ENCODE results near the gene NOSIP.

DNA sequence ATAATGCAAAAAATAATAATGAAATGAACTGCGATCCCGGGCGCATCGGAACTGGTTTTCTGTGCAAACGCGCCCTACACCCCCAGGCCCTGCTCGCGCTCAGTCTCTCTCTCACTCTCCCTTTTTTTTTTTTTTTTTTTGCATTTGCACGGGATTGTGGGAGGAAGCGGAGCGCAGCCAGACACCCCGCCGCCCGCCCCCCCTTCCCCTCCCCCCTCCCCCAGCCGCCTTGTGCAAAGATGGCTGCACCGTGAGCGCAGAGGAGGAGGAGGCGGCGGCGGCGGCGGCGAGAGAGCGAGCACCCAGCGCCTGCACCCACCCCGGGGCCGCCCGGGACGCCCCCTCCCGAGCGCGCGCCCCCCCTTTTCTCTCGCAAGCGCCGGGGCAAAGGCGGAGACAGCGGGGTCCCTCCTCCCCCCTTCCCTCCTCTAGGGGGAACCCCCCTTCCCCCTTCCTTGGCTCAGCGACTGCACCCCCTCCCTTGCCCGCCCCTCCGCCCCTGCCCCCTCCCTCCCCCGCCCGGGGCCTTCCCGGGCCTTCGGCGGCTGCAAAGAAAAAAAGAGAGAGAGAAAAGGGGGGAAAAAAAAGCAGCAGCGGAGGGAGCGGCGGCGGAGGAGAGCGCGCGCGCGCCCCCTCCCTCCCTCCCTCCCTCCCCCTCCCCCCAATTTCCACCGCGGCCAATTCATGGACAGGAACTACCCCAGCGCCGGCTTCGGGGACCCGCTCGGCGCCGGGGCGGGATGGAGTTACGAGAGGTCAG lies 10.8 kb upstream of the NOSIP start, which contains the start of gene PRR12:
- no peak for TF ChIP-seq SP1 (IDR thresholded peaks at IDR 0.05; ENCODE audit: low read depth, low read length)
- TF ChIP-seq POLR2AphosphoS2 (IDR thresholded peaks at IDR 0.05; ENCODE audit: low read depth, low read length): no peak
- TF ChIP-seq CTCF (IDR thresholded peaks at IDR 0.05 in 2 of 3, conservative IDR thresholded peaks at IDR 0.05 in 1 of 3; ENCODE audit: control insufficient read depth in 2 of 3, extremely low read depth in 1 of 3, insufficient read depth in 1 of 3, low read depth in 3 of 3, low read length in 3 of 3): no peak
- no peak for TF ChIP-seq JUND (IDR thresholded peaks at IDR 0.05; ENCODE audit: low read depth, low read length)
- TF ChIP-seq GABPA (IDR thresholded peaks at IDR 0.05; ENCODE audit: low read depth): no peak
- peak; percentile 72; the same call in 1 of the 2 replicates for TF ChIP-seq POLR2A (IDR thresholded peaks at IDR 0.05; ENCODE audit: low read depth, low read length)
- TF ChIP-seq EZH2 (IDR thresholded peaks at IDR 0.05; ENCODE audit: borderline replicate concordance, control insufficient read depth, low read depth, low read length): no peak
- no peak for TF ChIP-seq ETV6 (conservative IDR thresholded peaks at IDR 0.05 in 1 of 2, IDR thresholded peaks at IDR 0.05 in 1 of 2; ENCODE audit: borderline replicate concordance in 1 of 2, low read depth in 1 of 2)
- TF ChIP-seq, protein P1, sequence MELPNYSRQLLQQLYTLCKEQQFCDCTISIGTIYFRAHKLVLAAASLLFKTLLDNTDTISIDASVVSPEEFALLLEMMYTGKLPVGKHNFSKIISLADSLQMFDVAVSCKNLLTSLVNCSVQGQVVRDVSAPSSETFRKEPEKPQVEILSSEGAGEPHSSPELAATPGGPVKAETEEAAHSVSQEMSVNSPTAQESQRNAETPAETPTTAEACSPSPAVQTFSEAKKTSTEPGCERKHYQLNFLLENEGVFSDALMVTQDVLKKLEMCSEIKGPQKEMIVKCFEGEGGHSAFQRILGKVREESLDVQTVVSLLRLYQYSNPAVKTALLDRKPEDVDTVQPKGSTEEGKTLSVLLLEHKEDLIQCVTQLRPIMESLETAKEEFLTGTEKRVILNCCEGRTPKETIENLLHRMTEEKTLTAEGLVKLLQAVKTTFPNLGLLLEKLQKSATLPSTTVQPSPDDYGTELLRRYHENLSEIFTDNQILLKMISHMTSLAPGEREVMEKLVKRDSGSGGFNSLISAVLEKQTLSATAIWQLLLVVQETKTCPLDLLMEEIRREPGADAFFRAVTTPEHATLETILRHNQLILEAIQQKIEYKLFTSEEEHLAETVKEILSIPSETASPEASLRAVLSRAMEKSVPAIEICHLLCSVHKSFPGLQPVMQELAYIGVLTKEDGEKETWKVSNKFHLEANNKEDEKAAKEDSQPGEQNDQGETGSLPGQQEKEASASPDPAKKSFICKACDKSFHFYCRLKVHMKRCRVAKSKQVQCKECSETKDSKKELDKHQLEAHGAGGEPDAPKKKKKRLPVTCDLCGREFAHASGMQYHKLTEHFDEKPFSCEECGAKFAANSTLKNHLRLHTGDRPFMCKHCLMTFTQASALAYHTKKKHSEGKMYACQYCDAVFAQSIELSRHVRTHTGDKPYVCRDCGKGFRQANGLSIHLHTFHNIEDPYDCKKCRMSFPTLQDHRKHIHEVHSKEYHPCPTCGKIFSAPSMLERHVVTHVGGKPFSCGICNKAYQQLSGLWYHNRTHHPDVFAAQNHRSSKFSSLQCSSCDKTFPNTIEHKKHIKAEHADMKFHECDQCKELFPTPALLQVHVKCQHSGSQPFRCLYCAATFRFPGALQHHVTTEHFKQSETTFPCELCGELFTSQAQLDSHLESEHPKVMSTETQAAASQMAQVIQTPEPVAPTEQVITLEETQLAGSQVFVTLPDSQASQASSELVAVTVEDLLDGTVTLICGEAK (IDR thresholded peaks at IDR 0.05; ENCODE audit: borderline replicate concordance): no peak
- no peak for TF ChIP-seq NFYB (IDR thresholded peaks at IDR 0.05; ENCODE audit: insufficient read depth, low read depth, low read length)
- no peak for TF ChIP-seq ZNF274 (IDR thresholded peaks at IDR 0.05; ENCODE audit: insufficient read depth, insufficient read length)
- no peak for TF ChIP-seq DPF2 (IDR thresholded peaks at IDR 0.05)
- TF ChIP-seq, protein P2, sequence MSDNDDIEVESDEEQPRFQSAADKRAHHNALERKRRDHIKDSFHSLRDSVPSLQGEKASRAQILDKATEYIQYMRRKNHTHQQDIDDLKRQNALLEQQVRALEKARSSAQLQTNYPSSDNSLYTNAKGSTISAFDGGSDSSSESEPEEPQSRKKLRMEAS (IDR thresholded peaks at IDR 0.05; ENCODE audit: low read depth, low read length): no peak; the same call in none of the 2 replicates

Measured in GM12878 (cell line).